HG03103 (cell line): ENCODE data around the gene APCDD1L.

Source experiments
- ATAC-seq: cut with Tn5 transposase; IDR thresholded peaks from one replicate; pipeline ENCODE4 v1.9.1; 2021; ENCODE audit warnings: low read depth; ENCODE audit not compliant: unreplicated experiment

Gene APCDD1L

GRCh38 chr20:58515233-58516212 is at the start of gene APCDD1L:
APCDD1L (minus strand) TSS chr20:58515399; CDS start chr20:58514707, 692 bp downstream.
- no peak for ATAC-seq

DNA sequence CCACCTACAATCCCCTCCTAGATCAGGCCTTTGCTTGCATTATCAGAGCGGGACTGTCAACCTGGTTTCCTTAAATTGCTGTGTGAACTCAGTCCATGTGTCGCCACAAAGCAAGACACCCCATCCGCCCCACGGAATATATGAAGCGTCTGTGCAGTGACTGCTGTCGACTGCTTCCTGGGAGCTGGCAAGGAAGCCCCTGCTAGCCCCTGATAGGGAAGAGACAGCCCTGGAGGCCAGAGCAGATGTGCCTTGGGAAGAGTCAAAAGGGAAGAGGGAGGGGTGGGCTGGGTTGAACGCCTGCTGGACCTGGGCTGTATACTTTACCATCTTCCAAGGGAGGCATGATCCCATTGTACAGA is 44.1 kb upstream of the APCDD1L start:
- ATAC-seq, result no peak

- no peak for ATAC-seq
Observed at GRCh38 chr20:58558486-58559367, 43.5 kb upstream of the APCDD1L start.

DNA sequence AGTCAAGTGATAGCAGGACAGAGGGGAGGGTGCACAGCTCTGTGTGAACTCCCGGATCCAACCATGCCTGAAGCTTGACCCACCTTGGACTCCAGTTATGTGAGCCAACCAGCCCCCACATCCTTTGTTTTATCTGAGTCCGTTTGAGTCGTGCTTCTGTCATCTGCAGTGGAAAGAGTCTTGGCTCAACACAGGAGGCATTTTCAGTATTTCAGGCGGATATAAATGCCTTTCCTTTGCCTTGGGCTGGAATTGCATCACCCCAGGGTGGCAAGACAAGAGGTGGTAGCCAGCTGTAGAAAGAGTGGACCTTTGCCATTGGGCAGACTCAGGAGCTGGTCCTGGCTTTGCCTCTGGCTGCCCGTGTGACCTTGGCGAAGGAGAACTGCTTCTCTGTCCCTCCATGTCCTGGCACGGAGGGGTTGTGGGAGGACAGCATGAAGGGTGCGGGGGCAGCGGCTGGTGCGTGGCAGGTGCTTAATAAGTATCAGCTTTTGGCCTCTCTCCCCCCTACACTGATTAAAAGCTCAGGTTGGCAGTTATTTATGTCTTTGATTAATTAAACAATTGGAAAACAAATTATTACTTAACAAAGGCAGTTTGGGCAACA is 42.6 kb upstream of the APCDD1L start:
- ATAC-seq, result no peak

GRCh38 chr20:58556961-58557360 is 41.8 kb upstream of the APCDD1L start:
- ATAC-seq, result no peak

DNA sequence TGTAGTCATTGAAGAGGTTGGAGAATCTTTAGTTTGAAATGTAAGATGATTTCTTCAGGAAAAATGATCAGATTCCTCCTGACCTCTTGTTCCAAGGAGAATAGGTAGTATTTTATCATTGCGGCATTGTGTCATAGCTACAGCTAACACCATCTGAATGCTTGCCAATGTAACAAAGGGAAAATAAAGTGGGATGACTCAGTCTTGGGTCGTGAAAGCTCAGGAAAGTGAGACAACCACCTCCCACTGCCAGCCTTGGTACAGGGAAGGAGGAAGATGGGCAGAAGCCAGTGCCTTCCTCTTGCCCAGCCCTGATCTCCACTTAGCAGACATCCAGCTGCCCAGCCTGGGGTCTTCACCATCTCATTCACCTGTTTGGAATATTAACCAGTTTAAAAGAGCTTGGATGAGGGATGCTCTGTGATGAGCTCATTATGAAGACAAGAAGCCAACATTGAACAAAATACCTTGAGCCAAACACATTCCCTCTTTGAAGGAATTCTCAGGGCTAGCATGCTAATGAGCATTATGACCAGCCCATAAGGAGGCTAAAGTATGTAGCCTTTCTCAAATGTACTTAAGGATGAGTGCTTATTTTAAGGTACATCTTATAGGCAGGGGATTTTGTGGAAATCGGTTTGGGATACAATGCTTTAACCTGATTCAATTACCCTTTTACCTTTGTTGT is 40.0 kb upstream of the APCDD1L start:
- ATAC-seq, result no peak

DNA sequence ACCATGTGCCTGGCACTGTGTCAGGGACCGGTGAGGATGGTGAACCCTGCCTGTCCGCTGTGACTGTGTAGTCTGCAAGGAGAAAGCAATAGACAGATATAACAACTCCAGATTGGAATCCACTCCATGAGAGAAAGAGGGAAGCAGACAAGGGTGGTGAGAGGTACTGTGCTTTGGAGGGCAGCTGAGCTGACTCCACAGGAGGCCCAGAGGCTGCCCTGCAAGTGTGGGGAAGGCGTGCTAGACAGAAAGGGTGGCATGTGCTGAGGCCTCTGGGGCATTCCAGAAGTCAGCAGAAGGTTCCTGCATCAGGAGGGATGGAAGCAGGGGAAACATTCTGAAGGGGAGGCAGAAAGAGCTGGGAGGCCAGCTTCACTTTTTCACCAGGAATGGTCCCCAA is 39.3 kb upstream of the APCDD1L start:
- ATAC-seq, result no peak

- ATAC-seq, result no peak
Observed at GRCh38 chr20:58553841-58554240, 38.6 kb upstream of the APCDD1L start.

- ATAC-seq, result no peak
Observed at GRCh38 chr20:58553166-58553696, 38.0 kb upstream of the APCDD1L start.

GRCh38 chr20:58552366-58552934 is 37.3 kb upstream of the APCDD1L start:
- ATAC-seq, result no peak

- no peak for ATAC-seq
Observed at GRCh38 chr20:58551631-58552030, 36.4 kb upstream of the APCDD1L start.

DNA sequence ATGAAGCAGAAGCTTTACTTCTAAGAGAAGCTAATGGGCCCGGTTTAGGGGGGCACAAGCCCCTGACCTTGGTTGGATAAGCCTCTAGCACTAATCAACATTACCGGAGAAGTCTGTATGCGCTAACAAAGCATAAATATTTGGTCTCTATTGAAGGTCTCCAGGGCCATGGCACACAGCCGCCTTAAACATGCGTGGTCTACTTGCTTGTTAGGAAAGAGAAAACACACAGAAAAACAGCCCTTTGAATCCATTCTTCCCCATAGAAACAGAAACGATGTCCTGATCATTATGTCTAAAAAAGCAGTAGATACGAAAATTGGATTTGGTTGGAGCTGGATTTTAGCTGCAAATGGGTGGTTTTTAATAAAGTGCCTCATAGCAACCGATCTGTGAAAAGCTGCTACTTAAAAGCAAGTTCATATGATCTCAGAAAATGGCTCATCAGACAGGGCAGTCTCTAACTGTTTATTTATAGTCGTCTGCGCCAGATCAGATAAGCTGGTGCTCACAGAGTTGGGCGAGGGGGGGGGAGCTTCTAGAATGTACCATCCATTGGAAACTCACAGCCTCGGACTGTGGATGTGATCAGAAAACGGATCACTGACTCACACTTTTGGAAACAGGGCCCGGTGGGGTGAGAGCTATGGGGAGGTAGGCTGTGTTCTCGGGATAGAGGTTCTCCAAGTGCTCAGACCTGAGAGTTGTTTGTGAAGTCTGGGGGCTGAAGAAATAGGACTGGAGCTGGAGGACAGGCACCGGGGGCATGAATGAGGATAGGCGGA is 35.3 kb upstream of the APCDD1L start:
- ATAC-seq, result no peak

DNA sequence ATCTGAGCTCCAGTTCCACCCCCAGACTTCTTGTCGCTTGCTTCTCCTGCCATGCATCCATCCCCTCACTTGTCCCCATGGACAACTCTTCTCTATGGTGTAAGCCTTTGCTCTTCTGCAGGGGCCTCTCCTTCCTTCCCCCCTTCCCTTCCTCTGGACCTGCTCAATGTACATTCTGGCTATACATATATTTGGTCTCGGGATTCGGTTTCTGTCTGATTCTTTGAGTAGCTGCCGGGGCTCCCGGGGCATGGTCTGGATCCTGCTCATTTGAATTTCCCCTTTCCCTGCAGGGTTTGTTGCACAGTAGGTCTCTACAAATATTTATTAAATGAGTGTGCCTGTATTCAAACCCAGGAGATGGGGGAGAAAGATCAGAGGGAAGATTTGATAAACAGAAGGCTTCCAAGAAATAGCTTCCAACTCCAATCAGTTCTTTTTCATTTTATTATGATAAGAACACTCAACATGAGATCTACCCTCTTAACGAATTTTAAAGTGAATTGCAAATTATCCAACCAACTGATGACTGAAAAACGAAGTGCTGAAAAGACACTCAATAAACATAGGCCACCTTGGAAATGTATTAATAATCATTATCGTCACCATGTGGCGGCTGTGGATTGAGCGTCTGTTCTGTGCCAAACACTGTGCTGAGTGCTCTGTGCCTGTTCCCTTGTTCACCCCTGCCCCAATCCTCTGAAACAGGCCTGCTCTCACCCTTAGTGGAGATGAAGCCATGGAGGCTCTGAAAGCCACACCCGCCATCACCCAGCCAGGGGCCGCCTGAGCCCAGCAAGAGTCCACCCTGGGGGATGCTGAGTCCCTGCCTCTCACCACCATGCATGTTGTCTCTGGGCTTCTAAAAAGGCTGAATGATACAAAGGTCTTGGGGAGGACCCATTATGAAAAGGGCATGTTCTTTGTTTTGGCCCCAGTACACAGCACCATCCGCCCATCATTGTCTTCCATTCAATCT is 34.3 kb upstream of the APCDD1L start:
- no peak for ATAC-seq

- ATAC-seq, result no peak
Observed at GRCh38 chr20:58547623-58548475, 32.6 kb upstream of the APCDD1L start.

- no peak for ATAC-seq
Observed at GRCh38 chr20:58546756-58547622, 31.8 kb upstream of the APCDD1L start.

GRCh38 chr20:58546416-58546711 is 31.2 kb upstream of the APCDD1L start:
- no peak for ATAC-seq
